Measurements from ENCODE around the gene CDK14.

CDK14 gene

GRCh38 chr7:90968871-90969270, 372.8 kb downstream of the CDK14 start:
- TF ChIP-seq CTCF (IDR thresholded peaks at IDR 0.05) = no peak

GRCh38 chr7:90972906-90973550, 376.9 kb downstream of the CDK14 start:
- TF ChIP-seq CTCF (IDR thresholded peaks at IDR 0.05) = no peak

- TF ChIP-seq CTCF (IDR thresholded peaks at IDR 0.05) = no peak
These were observed 380.9 kb downstream of the CDK14 start for GRCh38 chr7:90977056-90977455.

- TF ChIP-seq CTCF (IDR thresholded peaks at IDR 0.05) = no peak
These were observed 384.4 kb downstream of the CDK14 start for GRCh38 chr7:90980545-90980944.

- TF ChIP-seq CTCF (IDR thresholded peaks at IDR 0.05) = no peak
These were observed 386.1 kb downstream of the CDK14 start for GRCh38 chr7:90982228-90982627.

GRCh38 chr7:90984692-90985091, 388.6 kb downstream of the CDK14 start:
- TF ChIP-seq CTCF (IDR thresholded peaks at IDR 0.05) = no peak

- no peak for TF ChIP-seq CTCF (IDR thresholded peaks at IDR 0.05)
These were observed 392.4 kb downstream of the CDK14 start for GRCh38 chr7:90988516-90988915.

Data from LNCAP (cell line).